OCI-LY1 (cell line): Measurements from ENCODE around the gene KCP.

Experiments used
- CTCF ChIP-seq: fragments of 200-600 bp; sonication (generic), shearing (Covaris generic); IDR thresholded peaks from 2 replicates; pipeline ENCODE4 v1.5.1; 2017; ENCODE audit warnings: mild to moderate bottlenecking, antibody characterized with exemption, low read length, moderate library complexity, mixed read lengths
- EZH2 ChIP-seq: fragments of 200-600 bp; sonication (generic), shearing (Covaris generic); IDR thresholded peaks from 2 replicates; pipeline ENCODE4 v1.8.0; 2017; ENCODE audit warnings: borderline replicate concordance, mixed run types, mild to moderate bottlenecking, antibody characterized with exemption, low read length, moderate library complexity, mixed read lengths

GRCh38 chr7:128830231-128831177, 80.0 kb downstream of the KCP start, which contains the start of gene FLNC:
- TF ChIP-seq CTCF (no peak), EZH2 (peak; percentile 29; the same call in 1 of the 2 replicates)
